B cell (primary cell): Measurements from ENCODE around the gene PHEX. TPM values are rescaled to one million over a fixed set of nuclear protein-coding genes. Genes with fewer than 3 reads are reported as not detected.

ENCODE experiments used
- ATAC-seq: fragments of 200-7000 bp; cut with Tn5 transposase; one replicate; pipeline ENCODE4 v1.10.0; 2021; ENCODE audit warnings: low read depth, mild to moderate bottlenecking, moderate number of reproducible peaks, moderate library complexity
- CTCF ChIA-PET: fragments of 350-600 bp; sonication (Branson Sonifier 250); formaldehyde crosslinking; loops from one replicate; lab custom pipeline; 2021; ENCODE audit warnings: antibody characterized with exemption, inconsistent platforms; lab: Charles Lee
- POLR2A ChIA-PET: fragments of 350-600 bp; sonication (Branson Sonifier 250); formaldehyde crosslinking; loops from one replicate; lab custom pipeline; 2021; ENCODE audit warnings: antibody characterized with exemption; lab: Charles Lee
- DNase-seq: peaks from one replicate; pipeline ENCODE4 v3.0.0; 2013
- H2AFZ ChIP-seq: 2 replicates; pipeline ENCODE4 v1.6.1; 2012; ENCODE audit warnings: mild to moderate bottlenecking, low read depth, low read length; ENCODE audit not compliant: insufficient read depth, poor library complexity, severe bottlenecking
- H3K27ac ChIP-seq, 2 donors: 1 replicate in 1 of 2; 2 replicates in 1 of 2; pipeline ENCODE4 v1.5.1; 2012 to 2013; ENCODE audit warnings: low read length in 2 of 2, mild to moderate bottlenecking in 2 of 2, moderate library complexity in 1 of 2
- H3K27me3 ChIP-seq, 4 experiments: fragments of 200-600 bp in 1 of 4; sonication (generic) in 1 of 4; replicated peaks in 1 of 4; 1 replicate in 2 of 4; 2 replicates in 2 of 4; pipeline versions ENCODE4 v1.6.1 to v1.7.0; 2013 to 2016; ENCODE audit warnings: low read length in 3 of 4, mild to moderate bottlenecking in 2 of 4, mixed read lengths in 1 of 4, moderate library complexity in 1 of 4; ENCODE audit not compliant: insufficient read depth in 4 of 4, control insufficient read depth in 3 of 4; ENCODE audit errors: control extremely low read depth in 1 of 4
- H3K36me3 ChIP-seq, 2 experiments: replicated peaks in 1 of 2; 1 replicate in 1 of 2; 2 replicates in 1 of 2; pipeline versions ENCODE4 v1.6.1 to v1.7.1; 2013; ENCODE audit warnings: low read length in 1 of 2; ENCODE audit not compliant: insufficient read depth in 2 of 2, control insufficient read depth in 1 of 2; ENCODE audit errors: control extremely low read depth in 1 of 2, extremely low read depth in 1 of 2
- H3K4me1 ChIP-seq, 2 donors: fragments of 200-600 bp in 1 of 2; sonication (generic) in 1 of 2; 1 replicate in 1 of 2; 2 replicates in 1 of 2; pipeline versions ENCODE4 v1.5.1 to v1.6.1; 2013 to 2017; ENCODE audit warnings: low read length in 2 of 2; ENCODE audit not compliant: control insufficient read depth in 2 of 2, insufficient read depth in 2 of 2
- H3K4me2 ChIP-seq: replicated peaks from 2 replicates; pipeline ENCODE3; 2012; ENCODE audit warnings: mild to moderate bottlenecking, low read depth, low read length; ENCODE audit not compliant: poor library complexity, severe bottlenecking
- H3K4me3 ChIP-seq, 5 experiments: fragments of 200-600 bp in 1 of 5; sonication (generic) in 1 of 5; 1 replicate in 3 of 5; 2 replicates in 2 of 5; pipeline versions ENCODE4 v1.5.1 to v1.7.0; 2011 to 2016; ENCODE audit warnings: low read length in 4 of 5, mild to moderate bottlenecking in 4 of 5, low read depth in 2 of 5, control low read depth in 1 of 5, moderate library complexity in 1 of 5; ENCODE audit not compliant: insufficient read depth in 1 of 5; ENCODE audit errors: control extremely low read depth in 1 of 5, extremely low read depth in 1 of 5
- H3K79me2 ChIP-seq: fragments of 200-600 bp; sonication (generic); one replicate; pipeline ENCODE4 v1.6.0; 2016; ENCODE audit warnings: low read length; ENCODE audit not compliant: control insufficient read depth, insufficient read depth
- H3K9ac ChIP-seq: fragments of 200-600 bp; sonication (generic); 2 replicates; pipeline ENCODE4 v1.6.1; 2017; ENCODE audit warnings: mild to moderate bottlenecking, low read length, moderate library complexity
- H3K9me3 ChIP-seq, 3 donors: one replicate each; pipeline versions ENCODE4 v1.6.1 to v1.7.1; 2013; ENCODE audit warnings: low read length in 2 of 3; ENCODE audit not compliant: control insufficient read depth in 2 of 3, insufficient read depth in 1 of 3; ENCODE audit errors: control extremely low read depth in 1 of 3
- H4K20me1 ChIP-seq: 2 replicates; pipeline ENCODE4 v1.6.0; 2012; ENCODE audit warnings: mild to moderate bottlenecking, low read length; ENCODE audit not compliant: insufficient read depth, control insufficient read depth, poor library complexity, severe bottlenecking
- H3K27ac Mint-ChIP-seq: one replicate; pipeline ENCODE4 v1.8.0; 2021; ENCODE audit warnings: mixed read lengths
- H3K27me3 Mint-ChIP-seq: one replicate; pipeline ENCODE4 v1.8.0; 2021; ENCODE audit warnings: mixed read lengths
- H3K4me1 Mint-ChIP-seq: one replicate; pipeline ENCODE4 v1.8.0; 2021; ENCODE audit warnings: mixed read lengths
- H3K4me3 Mint-ChIP-seq: one replicate; pipeline ENCODE4 v1.8.0; 2021; ENCODE audit warnings: mixed read lengths
- H3K9me3 Mint-ChIP-seq: one replicate; pipeline ENCODE4 v1.8.0; 2022; ENCODE audit warnings: mixed read lengths; ENCODE audit not compliant: insufficient read depth
- EZH2 ChIP-seq: IDR thresholded peaks from 2 replicates; pipeline ENCODE4 v1.6.1; 2012; ENCODE audit warnings: borderline replicate concordance, low read depth, mild to moderate bottlenecking, moderate library complexity, low read length; ENCODE audit not compliant: insufficient read depth, poor library complexity, severe bottlenecking
- WGBS: methylation state at CpG from one replicate; pipeline ENCODE4 v1.1.5; 2013; ENCODE audit warnings: missing lambda C conversion rate; ENCODE audit not compliant: insufficient coverage; 5-methylcytosine and 5-hydroxymethylcytosine counted together
- intact Hi-C: fragments of 100-400 bp; cut with micrococcal nuclease; formaldehyde crosslinking; loops from one replicate; pipeline ENCODE4 v1.10.0; 2022
- polyA plus RNA-seq: library from polyadenylated mRNA; depleted of rRNA; stranded (reverse); fragments of >200 nt; gene quantifications from 2 replicates; pipeline ENCODE4 v1.2.3, GENCODE V29; 2012
- total RNA-seq, 2 donors: library from RNA; stranded (reverse); fragments of 120-200 nt in 1 of 2; gene quantifications; 1 replicate in 1 of 2; 2 replicates in 1 of 2; pipeline versions ENCODE4 v1.2.3 to v1.2.4, GENCODE V29; 2013 to 2022
- TF ChIP-seq, protein P1 (sequence below): fragments of 200-600 bp; IDR thresholded peaks from one replicate; pipeline ENCODE4 v1.8.0; 2022; ENCODE audit warnings: antibody characterized with exemption, mild to moderate bottlenecking

The PHEX gene
- total and polyA plus RNA-seq, 2 donors (not counting 1 experiment from before 2014, with no cell fraction given) = 0.01 to 0.15 TPM

DNA sequence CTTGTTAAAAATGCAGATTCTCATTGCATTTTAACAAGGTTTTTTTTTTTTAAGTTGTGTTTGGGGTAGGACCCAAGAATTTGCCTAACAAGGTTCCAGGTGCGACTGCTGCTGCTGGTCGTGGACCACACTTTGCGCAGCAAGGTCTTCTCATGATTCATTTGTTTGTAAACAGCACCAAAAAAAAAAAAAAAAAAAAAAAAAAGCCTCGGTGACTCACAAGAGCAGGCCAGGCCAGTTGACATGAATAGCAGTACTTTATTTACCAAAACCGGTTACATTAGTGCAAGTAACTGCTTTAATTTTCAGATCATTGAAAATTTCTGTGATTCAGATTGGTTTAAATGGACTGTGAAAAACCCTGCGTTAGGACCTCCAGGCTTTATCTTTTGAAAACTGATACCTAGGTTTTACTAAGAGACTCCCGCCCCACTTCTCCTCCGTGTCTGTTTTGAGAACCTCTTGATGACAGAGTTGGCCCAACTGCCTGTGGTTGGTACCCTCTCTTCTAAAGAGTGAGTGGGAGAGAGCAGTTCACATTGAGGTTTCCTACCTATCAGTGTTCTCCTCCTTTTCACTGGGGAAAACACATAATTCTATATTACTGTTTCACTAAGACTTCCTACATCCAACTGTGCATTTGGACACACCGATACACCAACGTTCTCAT, 86.2 kb downstream of the PHEX start:
- Histone ChIP-seq H3K4me1 (no peaks in the 10 kb centered on the region), H3K4me3 (no peak overlapping the region), H3K79me2 (no peaks in the 10 kb centered on the region), H3K27ac (no peak overlapping the region), H3K27me3 (no peaks in the 10 kb centered on the region), H3K9me3 (no peaks in the 10 kb centered on the region), H3K36me3 (no peaks in the 10 kb centered on the region), H3K4me2 (no peak overlapping the region), H2AFZ (no peak overlapping the region), H4K20me1 (no peaks in the 10 kb centered on the region), H3K9ac (no peak overlapping the region)
- TF ChIP-seq, protein P1, sequence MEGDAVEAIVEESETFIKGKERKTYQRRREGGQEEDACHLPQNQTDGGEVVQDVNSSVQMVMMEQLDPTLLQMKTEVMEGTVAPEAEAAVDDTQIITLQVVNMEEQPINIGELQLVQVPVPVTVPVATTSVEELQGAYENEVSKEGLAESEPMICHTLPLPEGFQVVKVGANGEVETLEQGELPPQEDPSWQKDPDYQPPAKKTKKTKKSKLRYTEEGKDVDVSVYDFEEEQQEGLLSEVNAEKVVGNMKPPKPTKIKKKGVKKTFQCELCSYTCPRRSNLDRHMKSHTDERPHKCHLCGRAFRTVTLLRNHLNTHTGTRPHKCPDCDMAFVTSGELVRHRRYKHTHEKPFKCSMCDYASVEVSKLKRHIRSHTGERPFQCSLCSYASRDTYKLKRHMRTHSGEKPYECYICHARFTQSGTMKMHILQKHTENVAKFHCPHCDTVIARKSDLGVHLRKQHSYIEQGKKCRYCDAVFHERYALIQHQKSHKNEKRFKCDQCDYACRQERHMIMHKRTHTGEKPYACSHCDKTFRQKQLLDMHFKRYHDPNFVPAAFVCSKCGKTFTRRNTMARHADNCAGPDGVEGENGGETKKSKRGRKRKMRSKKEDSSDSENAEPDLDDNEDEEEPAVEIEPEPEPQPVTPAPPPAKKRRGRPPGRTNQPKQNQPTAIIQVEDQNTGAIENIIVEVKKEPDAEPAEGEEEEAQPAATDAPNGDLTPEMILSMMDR = no peak
- no peak for TF ChIP-seq EZH2
- ATAC-seq (no peak), DNase-seq (no peak)
- no CpG with 5 or more reads among the region's 10 CpGs for WGBS
- Mint-ChIP-seq H3K4me3 (no peak overlapping the region), H3K4me1 (no peaks in the 10 kb centered on the region), H3K9me3 (no peaks in the 10 kb centered on the region), H3K27me3 (no peaks in the 10 kb centered on the region), H3K27ac (no peak overlapping the region)
- CTCF ChIA-PET = no interaction called here
- POLR2A ChIA-PET = no interaction called here
- intact Hi-C loops = no loop called here

DNA sequence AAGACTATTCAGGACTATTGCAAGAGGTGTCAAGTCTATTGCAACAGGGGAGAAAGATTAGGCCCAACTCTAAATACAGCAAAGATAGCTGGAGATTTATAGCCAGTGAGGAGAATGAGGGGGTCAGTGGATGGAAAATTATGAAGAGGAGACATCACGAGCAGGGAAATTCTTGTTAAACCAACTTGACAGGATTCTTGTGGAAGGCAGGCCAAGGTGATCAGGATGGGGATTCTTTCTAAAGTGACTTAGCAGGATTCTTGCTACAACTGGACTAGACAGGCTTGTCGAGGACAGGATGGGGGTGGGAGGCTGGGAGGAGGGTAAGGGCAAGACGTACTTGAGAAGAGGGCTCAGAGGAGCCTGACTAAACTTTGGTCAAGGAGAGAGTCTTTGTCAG, 89.0 kb downstream of the PHEX start:
- DNase-seq = no peak
- ATAC-seq = no peak

More for the DNA sequence above, 89.0 kb downstream of the PHEX start:
- Histone ChIP-seq H3K4me3 (no peak overlapping the region), H3K9me3 (no peaks in the 10 kb centered on the region), H3K36me3 (no peaks in the 10 kb centered on the region), H3K27me3 (no peaks in the 10 kb centered on the region), H3K4me1 (no peaks in the 10 kb centered on the region), H3K27ac (no peak overlapping the region), H3K79me2 (no peaks in the 10 kb centered on the region), H4K20me1 (no peaks in the 10 kb centered on the region), H3K4me2 (no peak overlapping the region), H2AFZ (no peak overlapping the region), H3K9ac (no peak overlapping the region)
- intact Hi-C loops = no loop called here
- TF ChIP-seq, protein P1 = no peak
- TF ChIP-seq EZH2 = no peak
- no peaks in the 10 kb centered on the region for H3K9me3 Mint-ChIP-seq
- no peaks in the 10 kb centered on the region for H3K4me1 Mint-ChIP-seq
- CTCF ChIA-PET = no interaction called here
- no peak overlapping the region for H3K4me3 Mint-ChIP-seq
- WGBS = 82% methylated on average over 2 of the region's 3 CpGs
- H3K27me3 Mint-ChIP-seq = no peaks in the 10 kb centered on the region
- no peak overlapping the region for H3K27ac Mint-ChIP-seq
- POLR2A ChIA-PET = no interaction called here
